KMS-11 (cell line): ENCODE measurements around the gene DNALI1.
A peak's percentile ranks its signal among the peaks of the same experiment; 100 is the strongest.
"Not testable (repeated sequence)": the region's sequence is repeated elsewhere in the genome, so short reads cannot be mapped to it uniquely, and the experiment has no call there.

Source experiments
- H2AFZ ChIP-seq: fragments of 200-600 bp; sonication (generic); 2 replicates; pipeline ENCODE4 v1.6.1; 2016; ENCODE audit warnings: antibody characterized with exemption, mixed run types, low read depth
- H3K27ac ChIP-seq: fragments of 200-600 bp; sonication (generic); 2 replicates; pipeline ENCODE4 v1.6.1; 2016; ENCODE audit warnings: mild to moderate bottlenecking, mixed run types
- H3K27me3 ChIP-seq: fragments of 200-600 bp; sonication (generic); 2 replicates; pipeline ENCODE4 v1.6.1; 2017; ENCODE audit warnings: mild to moderate bottlenecking, low read depth, mixed run types, moderate library complexity; ENCODE audit not compliant: insufficient read depth
- H3K36me3 ChIP-seq: fragments of 200-600 bp; sonication (generic); 2 replicates; pipeline ENCODE4 v1.6.1; 2017; ENCODE audit warnings: mild to moderate bottlenecking, mixed run types; ENCODE audit not compliant: insufficient read depth
- H3K4me1 ChIP-seq: fragments of 200-600 bp; sonication (generic); 2 replicates; pipeline ENCODE4 v1.6.1; 2016; ENCODE audit warnings: mild to moderate bottlenecking, low read depth, mixed run types; ENCODE audit not compliant: poor library complexity, severe bottlenecking
- H3K4me2 ChIP-seq: fragments of 200-600 bp; sonication (generic); 2 replicates; pipeline ENCODE4 v1.7.0; 2016; ENCODE audit warnings: mild to moderate bottlenecking, mixed run types
- H3K4me3 ChIP-seq: fragments of 200-600 bp; sonication (generic); IDR thresholded peaks from 2 replicates; pipeline ENCODE4 v1.6.1; 2017; ENCODE audit warnings: low read depth, low read length, mixed read lengths; ENCODE audit not compliant: insufficient read depth
- H3K79me2 ChIP-seq: fragments of 200-600 bp; sonication (generic); 2 replicates; pipeline ENCODE4 v1.6.1; 2016; ENCODE audit warnings: low read depth, mixed run types; ENCODE audit not compliant: insufficient read depth
- H3K9ac ChIP-seq: fragments of 200-600 bp; sonication (generic); 2 replicates; pipeline ENCODE4 v1.6.1; 2016; ENCODE audit warnings: mild to moderate bottlenecking, mixed run types
- H4K20me1 ChIP-seq: fragments of 200-600 bp; sonication (generic); 2 replicates; pipeline ENCODE4 v1.6.1; 2016; ENCODE audit warnings: mild to moderate bottlenecking, mixed run types; ENCODE audit not compliant: insufficient read depth
- TF ChIP-seq, protein P1 (sequence below): fragments of 200-600 bp; sonication (generic); conservative IDR thresholded peaks from 2 replicates; pipeline ENCODE4 v1.6.1; 2017; ENCODE audit warnings: low read depth, mild to moderate bottlenecking, antibody characterized with exemption, low read length, moderate library complexity, mixed read lengths

The DNALI1 gene

DNA sequence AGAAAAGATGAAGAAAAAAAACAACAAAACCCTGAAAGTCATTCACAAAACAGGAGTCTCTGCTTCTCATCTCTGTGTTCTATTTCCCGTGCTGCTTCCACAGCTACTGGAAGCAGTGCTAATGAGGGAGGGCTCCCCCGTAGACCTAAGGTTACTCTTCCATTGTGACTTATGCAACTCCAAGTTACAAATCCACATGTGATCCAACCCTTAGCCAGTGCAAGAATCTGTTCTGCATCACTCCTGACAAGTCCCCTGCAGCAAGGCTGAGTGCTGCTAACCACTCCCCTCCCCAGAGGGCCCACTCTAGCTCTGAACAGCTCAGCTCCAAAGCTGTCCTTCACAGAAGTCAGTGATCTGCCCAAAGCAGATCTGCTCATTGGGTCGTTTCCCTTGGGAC, 10.3 kb downstream of the DNALI1 start:
- Histone ChIP-seq H3K4me1 (peaks cover 34% of the 10 kb centered on the region), H2AFZ (no peak overlapping the region), H3K9ac (no peak overlapping the region), H3K79me2 (no peaks in the 10 kb centered on the region), H4K20me1 (no peaks in the 10 kb centered on the region), H3K4me3 (no peak overlapping the region), H3K4me2 (no peak overlapping the region), H3K27me3 (no peaks in the 10 kb centered on the region), H3K36me3 (peaks cover 10% of the 10 kb centered on the region; the same call in 1 of the 2 replicates), H3K27ac (no peak overlapping the region)
- TF ChIP-seq, protein P1, sequence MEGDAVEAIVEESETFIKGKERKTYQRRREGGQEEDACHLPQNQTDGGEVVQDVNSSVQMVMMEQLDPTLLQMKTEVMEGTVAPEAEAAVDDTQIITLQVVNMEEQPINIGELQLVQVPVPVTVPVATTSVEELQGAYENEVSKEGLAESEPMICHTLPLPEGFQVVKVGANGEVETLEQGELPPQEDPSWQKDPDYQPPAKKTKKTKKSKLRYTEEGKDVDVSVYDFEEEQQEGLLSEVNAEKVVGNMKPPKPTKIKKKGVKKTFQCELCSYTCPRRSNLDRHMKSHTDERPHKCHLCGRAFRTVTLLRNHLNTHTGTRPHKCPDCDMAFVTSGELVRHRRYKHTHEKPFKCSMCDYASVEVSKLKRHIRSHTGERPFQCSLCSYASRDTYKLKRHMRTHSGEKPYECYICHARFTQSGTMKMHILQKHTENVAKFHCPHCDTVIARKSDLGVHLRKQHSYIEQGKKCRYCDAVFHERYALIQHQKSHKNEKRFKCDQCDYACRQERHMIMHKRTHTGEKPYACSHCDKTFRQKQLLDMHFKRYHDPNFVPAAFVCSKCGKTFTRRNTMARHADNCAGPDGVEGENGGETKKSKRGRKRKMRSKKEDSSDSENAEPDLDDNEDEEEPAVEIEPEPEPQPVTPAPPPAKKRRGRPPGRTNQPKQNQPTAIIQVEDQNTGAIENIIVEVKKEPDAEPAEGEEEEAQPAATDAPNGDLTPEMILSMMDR = no peak

DNA sequence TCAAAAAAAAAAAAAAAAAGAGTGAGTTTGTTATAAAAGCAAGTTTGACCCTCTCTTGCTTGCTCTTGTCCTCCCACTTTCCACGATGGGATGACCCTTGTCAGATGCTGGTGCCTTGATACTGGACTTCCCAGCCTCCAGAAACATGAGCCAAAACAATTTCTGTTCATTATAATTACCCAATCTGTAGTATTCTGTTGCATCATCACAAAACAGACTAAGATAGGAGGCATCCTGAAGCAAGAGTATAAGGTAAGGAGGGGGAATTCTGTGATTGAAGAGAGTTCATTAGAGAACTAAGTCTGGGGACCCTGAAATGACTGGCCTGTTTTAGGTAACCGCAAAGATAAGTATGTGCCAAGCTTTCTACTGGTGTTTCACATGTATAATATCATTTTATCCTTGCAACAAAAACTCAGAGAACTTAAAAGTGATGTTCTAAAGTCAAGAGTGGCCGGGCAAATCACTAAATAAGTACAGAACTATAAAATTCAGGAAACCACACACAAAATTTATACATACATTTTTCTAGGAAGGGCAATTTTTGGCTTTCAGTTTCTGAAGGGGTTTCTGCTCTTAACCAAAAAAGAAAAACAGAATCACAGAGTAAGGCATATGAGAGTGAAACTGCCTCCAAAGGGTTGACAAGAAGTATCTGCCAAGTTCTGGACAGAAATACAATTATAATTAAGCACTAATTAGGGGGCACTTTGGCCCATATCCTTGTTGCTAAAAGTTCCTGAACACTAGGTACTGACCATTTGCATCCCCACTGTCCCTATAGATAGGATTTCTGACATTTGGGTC, 14.0 kb downstream of the DNALI1 start:
- Histone ChIP-seq H3K79me2 (no peaks in the 10 kb centered on the region), H3K27ac (peak overlapping the region; percentile 56), H3K4me1 (peaks cover 51% of the 10 kb centered on the region), H3K36me3 (peaks cover 28% of the 10 kb centered on the region; the same call in 1 of the 2 replicates), H3K9ac (no peak overlapping the region), H2AFZ (no peak overlapping the region), H4K20me1 (no peaks in the 10 kb centered on the region), H3K27me3 (no peaks in the 10 kb centered on the region), H3K4me3 (no peak overlapping the region), H3K4me2 (peak overlapping the region; percentile 47; the same call in 1 of the 2 replicates)
- TF ChIP-seq, protein P1 = no peak

GRCh38 chr1:37574834-37575480, 18.2 kb downstream of the DNALI1 start:
- Histone ChIP-seq H3K9ac (no peak overlapping the region), H3K27ac (no peak overlapping the region), H4K20me1 (no peaks in the 10 kb centered on the region), H3K79me2 (no peaks in the 10 kb centered on the region), H3K4me2 (no peak overlapping the region), H3K4me1 (peaks cover 38% of the 10 kb centered on the region), H3K27me3 (no peaks in the 10 kb centered on the region; the same call in 1 of the 2 replicates), H2AFZ (no peak overlapping the region), H3K36me3 (peaks cover 28% of the 10 kb centered on the region; the same call in 1 of the 2 replicates), H3K4me3 (no peak overlapping the region)
- TF ChIP-seq, protein P1 = no peak

DNA sequence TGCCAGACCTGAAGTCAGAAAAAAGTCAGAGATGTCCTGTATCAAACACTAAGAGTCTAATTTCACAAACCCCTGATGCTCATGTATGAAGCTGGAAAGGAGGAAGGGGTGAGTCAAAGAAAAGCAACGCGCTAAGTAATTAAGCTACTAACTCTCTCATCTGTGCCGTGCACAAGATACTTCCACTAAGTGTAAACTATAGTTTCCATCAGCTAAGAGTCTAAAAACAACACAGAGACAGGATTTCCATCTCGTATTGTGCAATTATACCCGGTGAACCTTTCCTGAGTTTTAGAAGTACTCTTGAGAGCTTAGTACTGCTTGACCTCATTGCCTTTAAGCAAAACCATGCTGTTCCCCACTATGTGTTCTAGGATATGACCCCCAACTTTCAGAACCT, 19.0 kb downstream of the DNALI1 start:
- TF ChIP-seq, protein P1 = no peak
- H3K4me2 ChIP-seq = no peak overlapping the region
- H2AFZ ChIP-seq = no peak overlapping the region
- H3K27me3 ChIP-seq = no peaks in the 10 kb centered on the region; the same call in 1 of the 2 replicates
- peaks cover 28% of the 10 kb centered on the region; the same call in 1 of the 2 replicates for H3K36me3 ChIP-seq
- H3K79me2 ChIP-seq = no peaks in the 10 kb centered on the region
- H3K4me3 ChIP-seq = no peak overlapping the region
- 0 out of 2 replicates have a peak, but pooled peaks cover 4% of the 10 kb centered on the region for H4K20me1 ChIP-seq
- peaks cover 31% of the 10 kb centered on the region for H3K4me1 ChIP-seq
- H3K27ac ChIP-seq = no peak overlapping the region
- no peak overlapping the region for H3K9ac ChIP-seq

- peaks cover 15% of the 10 kb centered on the region for H3K36me3 ChIP-seq
- H4K20me1 ChIP-seq, H2AFZ ChIP-seq: not testable (repeated sequence)
These were observed 27.8 kb downstream of the DNALI1 start for GRCh38 chr1:37584544-37584943.

More at GRCh38 chr1:37584544-37584943, 27.8 kb downstream of the DNALI1 start:
- not testable (repeated sequence) for H3K4me1 ChIP-seq, H3K4me2 ChIP-seq, H3K27me3 ChIP-seq, H3K27ac ChIP-seq, H3K4me3 ChIP-seq, H3K79me2 ChIP-seq, H3K9ac ChIP-seq
